Endothelial cell (in vitro differentiated cells): ENCODE results near the gene RMI1. TPM values are rescaled to one million over a fixed set of nuclear protein-coding genes. Genes with fewer than 3 reads are reported as not detected.
A peak's percentile ranks its signal among the peaks of the same experiment; 100 is the strongest.

Experiments used
- DNase-seq: peaks from one replicate; pipeline ENCODE4 v3.0.0; 2021; ENCODE audit warnings: low spot score
- H3K27ac Mint-ChIP-seq: one replicate; pipeline ENCODE4 v1.8.0; 2021; ENCODE audit warnings: mixed read lengths, inconsistent platforms; ENCODE audit not compliant: unreplicated experiment
- H3K27me3 Mint-ChIP-seq: one replicate; pipeline ENCODE4 v1.8.0; 2021; ENCODE audit warnings: mild to moderate bottlenecking, moderate library complexity, mixed read lengths, inconsistent platforms; ENCODE audit not compliant: unreplicated experiment
- H3K36me3 Mint-ChIP-seq: one replicate; pipeline ENCODE4 v1.8.0; 2021; ENCODE audit warnings: mild to moderate bottlenecking, low read depth, mixed read lengths, inconsistent platforms; ENCODE audit not compliant: unreplicated experiment
- H3K4me1 Mint-ChIP-seq: one replicate; pipeline ENCODE4 v1.8.0; 2021; ENCODE audit warnings: mild to moderate bottlenecking, mixed read lengths, inconsistent platforms; ENCODE audit not compliant: unreplicated experiment
- H3K4me3 Mint-ChIP-seq: one replicate; pipeline ENCODE4 v1.8.0; 2021; ENCODE audit warnings: mild to moderate bottlenecking, mixed read lengths, inconsistent platforms; ENCODE audit not compliant: unreplicated experiment
- H3K9me3 Mint-ChIP-seq: one replicate; pipeline ENCODE4 v1.8.0; 2021; ENCODE audit warnings: mixed read lengths, inconsistent platforms; ENCODE audit not compliant: unreplicated experiment
- total RNA-seq: library from RNA; stranded (reverse); fragmentation: NEBNext Ultra II Directional; extraction: Animal tissue kit (Norgen Biotek cat#: 25700); gene quantifications from one replicate; pipeline ENCODE4 v1.2.1, GENCODE V29; 2021; ENCODE audit not compliant: unreplicated experiment
- TF ChIP-seq, protein P1 (sequence below): fragments of 200-600 bp; sonication (generic); IDR thresholded peaks from one replicate; pipeline ENCODE4 v1.5.0; 2021; ENCODE audit warnings: antibody characterized with exemption; ENCODE audit not compliant: unreplicated experiment

Gene RMI1
- total RNA-seq, 1 donor from 2014 or later: 11.5 TPM

GRCh38 chr9:83934569-83935275 lies 45.9 kb upstream of the RMI1 start:
- H3K4me3 Mint-ChIP-seq: no peak overlapping the region
- no peak for DNase-seq
- no peaks in the 10 kb centered on the region for H3K9me3 Mint-ChIP-seq
- H3K36me3 Mint-ChIP-seq: no peaks in the 10 kb centered on the region
- peak overlapping the region; percentile 76 for H3K27ac Mint-ChIP-seq
- peaks cover 1% of the 10 kb centered on the region for H3K27me3 Mint-ChIP-seq
- H3K4me1 Mint-ChIP-seq: peaks cover 25% of the 10 kb centered on the region
- TF ChIP-seq, protein P1, sequence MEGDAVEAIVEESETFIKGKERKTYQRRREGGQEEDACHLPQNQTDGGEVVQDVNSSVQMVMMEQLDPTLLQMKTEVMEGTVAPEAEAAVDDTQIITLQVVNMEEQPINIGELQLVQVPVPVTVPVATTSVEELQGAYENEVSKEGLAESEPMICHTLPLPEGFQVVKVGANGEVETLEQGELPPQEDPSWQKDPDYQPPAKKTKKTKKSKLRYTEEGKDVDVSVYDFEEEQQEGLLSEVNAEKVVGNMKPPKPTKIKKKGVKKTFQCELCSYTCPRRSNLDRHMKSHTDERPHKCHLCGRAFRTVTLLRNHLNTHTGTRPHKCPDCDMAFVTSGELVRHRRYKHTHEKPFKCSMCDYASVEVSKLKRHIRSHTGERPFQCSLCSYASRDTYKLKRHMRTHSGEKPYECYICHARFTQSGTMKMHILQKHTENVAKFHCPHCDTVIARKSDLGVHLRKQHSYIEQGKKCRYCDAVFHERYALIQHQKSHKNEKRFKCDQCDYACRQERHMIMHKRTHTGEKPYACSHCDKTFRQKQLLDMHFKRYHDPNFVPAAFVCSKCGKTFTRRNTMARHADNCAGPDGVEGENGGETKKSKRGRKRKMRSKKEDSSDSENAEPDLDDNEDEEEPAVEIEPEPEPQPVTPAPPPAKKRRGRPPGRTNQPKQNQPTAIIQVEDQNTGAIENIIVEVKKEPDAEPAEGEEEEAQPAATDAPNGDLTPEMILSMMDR: no peak

DNA sequence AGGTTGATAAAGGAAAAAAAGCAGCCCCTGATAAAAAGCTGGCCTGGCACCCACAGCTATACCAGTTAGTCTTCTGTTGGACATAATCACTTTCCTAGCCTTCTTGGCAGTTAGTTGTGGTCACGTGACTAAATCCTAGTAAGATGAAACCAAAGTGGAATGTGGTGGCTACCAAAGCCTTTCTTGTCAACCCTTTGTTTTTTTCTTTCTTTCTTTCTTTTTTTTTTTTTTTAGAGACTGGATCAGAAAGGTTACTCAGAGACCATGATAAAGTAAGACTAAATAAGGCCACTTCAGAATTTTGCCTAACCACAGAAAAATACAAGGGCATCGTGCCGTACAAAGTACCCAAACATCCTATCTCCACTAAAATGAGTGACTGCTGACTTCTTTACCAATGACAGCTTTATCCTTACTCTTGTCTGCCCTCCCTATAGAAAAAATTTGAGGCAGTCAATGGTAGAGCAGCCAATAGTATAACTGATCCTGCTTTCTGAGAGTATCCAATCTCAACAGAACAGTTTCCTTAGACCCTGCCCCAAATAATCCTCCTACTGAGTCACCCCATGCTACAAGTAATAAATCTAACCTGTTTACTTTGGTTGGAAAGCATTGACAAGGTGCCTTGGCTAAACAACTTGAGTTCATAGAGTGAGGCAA lies 45.2 kb upstream of the RMI1 start:
- TF ChIP-seq, protein P1: no peak
- H3K27ac Mint-ChIP-seq: peak overlapping the region; percentile 76
- H3K36me3 Mint-ChIP-seq: no peaks in the 10 kb centered on the region
- H3K4me1 Mint-ChIP-seq: peaks cover 25% of the 10 kb centered on the region
- peaks cover 1% of the 10 kb centered on the region for H3K27me3 Mint-ChIP-seq
- DNase-seq: no peak
- no peak overlapping the region for H3K4me3 Mint-ChIP-seq
- H3K9me3 Mint-ChIP-seq: no peaks in the 10 kb centered on the region

GRCh38 chr9:83936523-83936922 lies 44.1 kb upstream of the RMI1 start:
- no peak for DNase-seq
- H3K36me3 Mint-ChIP-seq: no peaks in the 10 kb centered on the region
- no peak overlapping the region for H3K27ac Mint-ChIP-seq
- TF ChIP-seq, protein P1: no peak
- no peak overlapping the region for H3K4me3 Mint-ChIP-seq
- no peaks in the 10 kb centered on the region for H3K9me3 Mint-ChIP-seq
- H3K4me1 Mint-ChIP-seq: peaks cover 22% of the 10 kb centered on the region
- peaks cover 1% of the 10 kb centered on the region for H3K27me3 Mint-ChIP-seq

DNA sequence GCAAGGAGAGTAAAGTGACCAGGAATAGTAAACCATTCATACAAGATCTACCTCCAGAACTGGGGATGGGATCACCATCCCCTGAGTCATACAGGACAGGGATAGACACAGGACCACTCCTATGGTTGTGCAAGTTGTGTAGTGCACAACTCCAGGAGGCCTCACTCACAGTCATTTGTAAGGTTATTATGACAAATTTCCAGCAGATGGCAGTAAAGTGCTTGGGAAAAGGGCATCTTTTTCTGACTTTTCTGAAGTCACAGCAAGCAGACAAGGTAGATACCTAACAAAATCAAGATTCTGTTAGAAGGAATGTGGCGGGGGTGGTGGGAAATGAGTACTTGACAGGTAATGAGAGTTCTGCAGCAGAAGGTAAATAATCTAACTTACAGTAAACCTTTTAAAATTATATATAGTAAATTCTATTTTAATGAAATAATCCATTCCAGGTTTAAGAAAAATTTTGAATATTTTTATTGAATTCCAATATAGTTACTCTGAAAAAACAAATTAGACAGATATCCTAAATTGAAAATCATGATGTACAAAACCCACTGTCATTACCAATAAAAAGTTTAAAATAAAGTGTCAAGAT lies 42.6 kb upstream of the RMI1 start:
- TF ChIP-seq, protein P1: peak; percentile 86
- peaks cover 1% of the 10 kb centered on the region for H3K27me3 Mint-ChIP-seq
- no peak overlapping the region for H3K4me3 Mint-ChIP-seq
- peaks cover 20% of the 10 kb centered on the region for H3K4me1 Mint-ChIP-seq
- H3K27ac Mint-ChIP-seq: no peak overlapping the region
- peak; percentile 43 for DNase-seq
- no peaks in the 10 kb centered on the region for H3K36me3 Mint-ChIP-seq
- no peaks in the 10 kb centered on the region for H3K9me3 Mint-ChIP-seq
